Activated T-cell treated with anti-CD3 and anti-CD28 coated beads, Interleukin-2, amount 50 U/mL, for 4 hours (primary cell): Measurements from ENCODE around the gene ATP6AP1. TPM values are rescaled to one million over a fixed set of nuclear protein-coding genes. Genes with fewer than 3 reads are reported as not detected.
"Not testable (repeated sequence)": the region's sequence is repeated elsewhere in the genome, so short reads cannot be mapped to it uniquely, and the experiment has no call there.

Experiments
- ATAC-seq, 2 donors: fragments of 200-7000 bp; cut with Tn5 transposase; one replicate each; pipeline ENCODE4 v1.10.0; 2021
- DNase-seq: peaks from one replicate; pipeline ENCODE4 v3.0.0-alpha.2; 2020
- H3K27me3 Mint-ChIP-seq: one replicate; pipeline ENCODE4 v1.8.0; 2021; ENCODE audit warnings: low read depth, mixed read lengths
- H3K36me3 Mint-ChIP-seq: one replicate; pipeline ENCODE4 v1.8.0; 2022; ENCODE audit warnings: mixed read lengths; ENCODE audit not compliant: insufficient read depth
- H3K4me1 Mint-ChIP-seq: one replicate; pipeline ENCODE4 v1.8.0; 2021; ENCODE audit warnings: low read depth, mixed read lengths
- H3K4me3 Mint-ChIP-seq: one replicate; pipeline ENCODE4 v1.8.0; 2021; ENCODE audit warnings: mild to moderate bottlenecking, moderate library complexity, mixed read lengths
- H3K9me3 Mint-ChIP-seq: one replicate; pipeline ENCODE4 v1.8.0; 2021; ENCODE audit warnings: mixed read lengths
- total RNA-seq, 3 donors: library from RNA; stranded (reverse); gene quantifications; one replicate each; pipeline ENCODE4 v1.2.1, GENCODE V29; 2021

ATP6AP1 gene
- total RNA-seq: 10 to 100 TPM; 33.7 to 42.2 (median 40.8) TPM

- Mint-ChIP-seq H3K36me3 (peaks cover 5% of the 10 kb centered on the region), H3K9me3 (no peaks in the 10 kb centered on the region), H3K4me3 (peak within 1 kb of the TSS; percentile 80), H3K4me1 (peaks cover 23% of the 10 kb centered on the region), H3K27me3 (no peaks in the 10 kb centered on the region)
- peak; percentile 78 for DNase-seq
- ATAC-seq: peak; percentile 99
Measured at GRCh38 chrX:154428176-154429171, at the start of gene ATP6AP1. ATP6AP1 (plus strand) TSS chrX:154428677; CDS start chrX:154428693, 16 bp downstream.

GRCh38 chrX:154378799-154379568, 49.5 kb upstream of the ATP6AP1 start, which contains the start of gene EMD:
EMD (plus strand) TSS chrX:154379295; CDS start chrX:154379485, 190 bp downstream.
- Mint-ChIP-seq H3K36me3 (peaks cover 2% of the 10 kb centered on the region), H3K4me1 (peaks cover 13% of the 10 kb centered on the region), H3K27me3 (no peaks in the 10 kb centered on the region), H3K4me3 (peak within 1 kb of the TSS; percentile 90), H3K9me3 (no peaks in the 10 kb centered on the region)
- ATAC-seq: peak; percentile 85
- DNase-seq: peak; percentile 94

- Mint-ChIP-seq H3K36me3 (peaks cover 2% of the 10 kb centered on the region), H3K4me3 (peak overlapping the region; percentile 90), H3K27me3 (no peaks in the 10 kb centered on the region), H3K4me1 (peaks cover 13% of the 10 kb centered on the region), H3K9me3 (no peaks in the 10 kb centered on the region)
- DNase-seq (no peak), ATAC-seq (no peak)
Measured at GRCh38 chrX:154379569-154379951, 48.9 kb upstream of the ATP6AP1 start.

GRCh38 chrX:154380153-154380552, 48.3 kb upstream of the ATP6AP1 start:
- Mint-ChIP-seq H3K4me1 (peaks cover 9% of the 10 kb centered on the region), H3K36me3 (peaks cover 2% of the 10 kb centered on the region), H3K9me3 (no peaks in the 10 kb centered on the region), H3K27me3 (no peaks in the 10 kb centered on the region), H3K4me3 (peak overlapping the region; percentile 90)
- no peak for DNase-seq
- no peak for ATAC-seq

GRCh38 chrX:154380787-154381186, 47.7 kb upstream of the ATP6AP1 start:
- Mint-ChIP-seq H3K4me3 (peak overlapping the region; percentile 90), H3K27me3 (no peaks in the 10 kb centered on the region)

GRCh38 chrX:154381271-154381670, 47.2 kb upstream of the ATP6AP1 start:
- Mint-ChIP-seq H3K9me3 (no peaks in the 10 kb centered on the region), H3K4me1 (peaks cover 8% of the 10 kb centered on the region), H3K36me3 (peaks cover 2% of the 10 kb centered on the region), H3K27me3 (no peaks in the 10 kb centered on the region), H3K4me3 (no peak overlapping the region)
- ATAC-seq: no peak
- DNase-seq: no peak

More at GRCh38 chrX:154380787-154381186, 47.7 kb upstream of the ATP6AP1 start:
- Mint-ChIP-seq H3K9me3 (no peaks in the 10 kb centered on the region), H3K4me1 (peaks cover 8% of the 10 kb centered on the region), H3K36me3 (peaks cover 2% of the 10 kb centered on the region)
- no peak for DNase-seq
- no peak for ATAC-seq

- peaks cover 4% of the 10 kb centered on the region for H3K4me1 Mint-ChIP-seq
- peaks cover 2% of the 10 kb centered on the region for H3K36me3 Mint-ChIP-seq
- H3K9me3 Mint-ChIP-seq: no peaks in the 10 kb centered on the region
- H3K4me3 Mint-ChIP-seq: no peak overlapping the region
- H3K27me3 Mint-ChIP-seq: no peaks in the 10 kb centered on the region
- ATAC-seq (no peak), DNase-seq (no peak)
Measured at GRCh38 chrX:154382483-154383069, 45.9 kb upstream of the ATP6AP1 start.

GRCh38 chrX:154383359-154384283, 44.9 kb upstream of the ATP6AP1 start:
- H3K4me1 Mint-ChIP-seq: peaks cover 2% of the 10 kb centered on the region
- no peak overlapping the region for H3K4me3 Mint-ChIP-seq
- no peaks in the 10 kb centered on the region for H3K27me3 Mint-ChIP-seq
- peaks cover 2% of the 10 kb centered on the region for H3K36me3 Mint-ChIP-seq
- ATAC-seq: no peak
- H3K9me3 Mint-ChIP-seq: no peaks in the 10 kb centered on the region
- DNase-seq: no peak

GRCh38 chrX:154384284-154384892, 44.1 kb upstream of the ATP6AP1 start:
- no peaks in the 10 kb centered on the region for H3K9me3 Mint-ChIP-seq
- H3K36me3 Mint-ChIP-seq: peaks cover 2% of the 10 kb centered on the region
- H3K27me3 Mint-ChIP-seq: no peaks in the 10 kb centered on the region
- DNase-seq (no peak), ATAC-seq (no peak)
- H3K4me3 Mint-ChIP-seq: no peak overlapping the region
- H3K4me1 Mint-ChIP-seq: peaks cover 2% of the 10 kb centered on the region

GRCh38 chrX:154388094-154388493, 40.4 kb upstream of the ATP6AP1 start:
- not testable (repeated sequence) for H3K27me3 Mint-ChIP-seq, H3K4me3 Mint-ChIP-seq, DNase-seq, H3K4me1 Mint-ChIP-seq, H3K36me3 Mint-ChIP-seq, H3K9me3 Mint-ChIP-seq
- ATAC-seq: peak; percentile 28 to 33

- not testable (repeated sequence) for H3K9me3 Mint-ChIP-seq, H3K36me3 Mint-ChIP-seq, H3K4me3 Mint-ChIP-seq, DNase-seq, H3K4me1 Mint-ChIP-seq, H3K27me3 Mint-ChIP-seq
- ATAC-seq: peak; percentile 29 to 31
Measured at GRCh38 chrX:154388649-154389048, 39.8 kb upstream of the ATP6AP1 start.

GRCh38 chrX:154389812-154390747, 38.4 kb upstream of the ATP6AP1 start:
- ATAC-seq (peak; percentile 72 to 74), DNase-seq (peak; percentile 9)
- H3K4me1 Mint-ChIP-seq, H3K27me3 Mint-ChIP-seq, H3K4me3 Mint-ChIP-seq, H3K9me3 Mint-ChIP-seq, H3K36me3 Mint-ChIP-seq: not testable (repeated sequence)
